Fibroblast of pulmonary artery (primary cell): ENCODE data around the gene ARID1A.

Experiments
- DNase-seq: peaks from one replicate; pipeline ENCODE4 v3.0.0-alpha.2; 2010; ENCODE audit warnings: low read depth
- H3K4me3 ChIP-seq: replicated peaks from 2 replicates; pipeline ENCODE4 v1.5.1; 2011; ENCODE audit warnings: low read depth, mild to moderate bottlenecking, control low read depth, low read length, moderate library complexity
- CTCF ChIP-seq: IDR thresholded peaks from 2 replicates; pipeline ENCODE4 v1.5.1; 2011; ENCODE audit warnings: mild to moderate bottlenecking, control low read depth, low read length, inconsistent platforms; ENCODE audit errors: missing control alignments

The ARID1A gene

GRCh38 chr1:26686795-26687194 lies 9.0 kb upstream of the ARID1A start:
- DNase-seq: peak; percentile 53
- no peak for TF ChIP-seq CTCF
- H3K4me3 ChIP-seq: no peak overlapping the region

GRCh38 chr1:26689504-26689903 lies 6.3 kb upstream of the ARID1A start:
- no peak for DNase-seq
- no peak overlapping the region for H3K4me3 ChIP-seq
- no peak for TF ChIP-seq CTCF

GRCh38 chr1:26690157-26690556 lies 5.7 kb upstream of the ARID1A start:
- H3K4me3 ChIP-seq: no peak overlapping the region
- TF ChIP-seq CTCF: no peak
- DNase-seq: no peak

GRCh38 chr1:26690576-26691031 lies 5.2 kb upstream of the ARID1A start:
- TF ChIP-seq CTCF: no peak
- DNase-seq: no peak
- no peak overlapping the region for H3K4me3 ChIP-seq

GRCh38 chr1:26692211-26692792 lies 3.5 kb upstream of the ARID1A start:
- H3K4me3 ChIP-seq: peak overlapping the region; percentile 70
- peak; percentile 94 for DNase-seq
- no peak for TF ChIP-seq CTCF

GRCh38 chr1:26692793-26693490 lies 2.9 kb upstream of the ARID1A start:
- peak overlapping the region; percentile 70 for H3K4me3 ChIP-seq
- peak; percentile 99 for DNase-seq
- no peak for TF ChIP-seq CTCF
